Stimulated activated naive CD4-positive, alpha-beta T cell (primary cell): ENCODE results near the gene RESP18.
"Not testable (repeated sequence)": the region's sequence is repeated elsewhere in the genome, so short reads cannot be mapped to it uniquely, and the experiment has no call there.

ENCODE experiments used
- DNase-seq, 6 experiments: peaks; one replicate each; lab custom pipeline; 2025; lab: John Stamatoyannopoulos, UW

The RESP18 gene

GRCh38 chr2:219291910-219292490, 40.5 kb downstream of the RESP18 start:
- DNase-seq: no peak

- DNase-seq: no peak
Measured at GRCh38 chr2:219291394-219291793, 41.1 kb downstream of the RESP18 start.

- DNase-seq: no peak
Measured at GRCh38 chr2:219290381-219291171, 42.0 kb downstream of the RESP18 start.

DNA sequence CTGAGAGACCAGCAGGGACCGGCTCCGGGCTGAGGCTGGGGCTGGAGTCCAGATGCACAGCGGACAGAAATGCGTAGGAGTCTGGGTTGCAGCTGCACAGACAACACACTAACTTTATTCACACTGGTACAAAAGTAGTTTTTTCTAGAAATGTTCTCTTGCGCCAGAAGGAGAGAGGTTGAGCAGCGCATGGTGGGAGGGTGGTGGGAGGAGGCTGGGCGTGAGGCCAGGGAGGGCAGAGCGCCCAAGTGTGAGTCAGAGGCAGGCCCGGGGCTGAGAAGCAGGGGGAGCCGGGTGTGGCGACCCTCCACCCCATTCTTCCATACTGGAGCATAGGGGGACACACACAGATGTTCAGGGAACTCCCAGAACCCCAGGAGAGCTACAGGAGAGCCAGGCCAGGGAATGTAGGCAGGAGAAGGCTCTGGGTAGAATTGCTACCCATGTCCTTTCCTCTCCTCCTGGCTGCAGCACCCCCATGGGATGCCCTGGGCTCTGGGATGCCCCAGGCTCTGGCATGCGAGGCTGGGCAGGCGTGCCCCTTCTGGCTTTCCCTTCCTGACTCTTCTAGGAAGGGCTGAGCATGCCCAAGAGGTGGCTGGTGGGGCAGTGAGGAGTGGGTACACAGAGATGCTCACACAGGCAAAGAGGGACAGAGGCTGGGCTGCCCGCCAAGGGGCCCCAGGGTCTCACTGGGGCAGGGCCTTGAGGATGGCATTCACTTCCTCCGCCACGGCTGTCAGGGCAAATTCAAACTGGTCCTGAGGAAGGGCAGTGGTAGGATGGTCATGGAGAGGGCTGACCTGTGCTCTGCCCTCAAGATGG, 42.8 kb downstream of the RESP18 start:
- DNase-seq: no peak

DNA sequence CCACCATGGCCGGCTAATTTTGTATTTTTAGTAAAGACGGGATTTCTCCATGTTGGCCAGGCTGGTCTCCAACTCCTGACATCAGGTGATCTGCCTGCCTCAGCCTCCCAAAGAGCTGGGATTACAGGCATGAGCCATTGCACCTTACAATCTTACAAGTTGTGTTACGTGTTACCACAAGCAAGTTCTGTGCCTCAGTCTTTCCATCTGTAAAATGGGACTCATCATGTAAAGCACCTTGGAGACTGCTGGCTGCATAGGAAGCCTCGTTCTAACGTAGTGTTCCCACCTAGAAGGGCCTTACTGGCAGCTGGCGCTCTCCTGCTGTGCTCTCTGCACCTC, 43.4 kb downstream of the RESP18 start:
- no peak for DNase-seq

DNA sequence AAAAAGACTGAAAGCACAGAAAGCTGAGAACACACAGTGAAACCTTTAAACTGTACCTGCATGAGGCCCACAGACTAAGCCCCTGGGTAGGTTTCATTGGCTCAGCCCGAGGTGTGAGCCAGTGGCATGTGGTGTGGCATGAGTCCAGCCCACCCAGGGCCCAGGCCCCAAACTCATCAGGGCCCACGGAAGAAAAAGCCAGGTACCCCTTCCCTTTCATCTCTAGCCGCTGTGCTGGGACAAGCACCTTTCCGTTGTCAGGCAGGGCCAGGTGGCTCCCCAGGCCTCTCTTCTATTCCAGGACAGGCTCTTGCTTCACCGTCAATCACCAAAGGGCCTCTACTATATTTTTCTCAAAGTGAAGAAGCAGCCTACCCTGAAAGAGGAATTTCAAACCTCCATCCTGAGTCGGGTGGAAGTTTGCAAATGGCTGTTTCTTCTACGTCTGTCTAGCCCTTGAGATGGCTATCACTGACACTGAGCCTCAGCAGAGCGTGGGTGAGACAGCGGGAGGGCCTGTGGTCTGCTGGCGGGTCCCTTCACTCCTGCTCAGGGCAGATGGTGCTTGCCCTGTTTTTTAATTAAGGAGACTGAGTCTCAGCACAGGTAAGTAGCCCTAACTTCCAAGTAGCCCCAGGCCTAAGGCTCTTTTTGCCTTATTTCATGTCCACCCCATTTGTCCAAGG, 44.8 kb downstream of the RESP18 start:
- DNase-seq: no peak

DNA sequence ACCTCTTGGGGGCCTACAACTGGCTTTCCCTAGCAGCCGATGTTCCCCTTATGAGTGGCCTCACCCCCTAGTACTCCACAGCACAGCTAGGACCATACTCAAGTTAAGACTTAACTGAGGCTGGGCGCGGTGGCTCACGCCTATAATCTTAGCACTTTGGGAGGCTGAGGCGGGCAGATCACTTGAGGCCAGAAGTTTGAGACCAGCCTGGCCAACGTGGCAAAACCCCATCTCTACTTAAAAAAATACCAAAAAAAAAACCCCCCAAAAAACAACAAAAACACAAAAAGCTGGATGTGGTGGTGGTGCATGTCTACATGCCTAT, 45.5 kb downstream of the RESP18 start:
- not testable (repeated sequence) for DNase-seq

DNA sequence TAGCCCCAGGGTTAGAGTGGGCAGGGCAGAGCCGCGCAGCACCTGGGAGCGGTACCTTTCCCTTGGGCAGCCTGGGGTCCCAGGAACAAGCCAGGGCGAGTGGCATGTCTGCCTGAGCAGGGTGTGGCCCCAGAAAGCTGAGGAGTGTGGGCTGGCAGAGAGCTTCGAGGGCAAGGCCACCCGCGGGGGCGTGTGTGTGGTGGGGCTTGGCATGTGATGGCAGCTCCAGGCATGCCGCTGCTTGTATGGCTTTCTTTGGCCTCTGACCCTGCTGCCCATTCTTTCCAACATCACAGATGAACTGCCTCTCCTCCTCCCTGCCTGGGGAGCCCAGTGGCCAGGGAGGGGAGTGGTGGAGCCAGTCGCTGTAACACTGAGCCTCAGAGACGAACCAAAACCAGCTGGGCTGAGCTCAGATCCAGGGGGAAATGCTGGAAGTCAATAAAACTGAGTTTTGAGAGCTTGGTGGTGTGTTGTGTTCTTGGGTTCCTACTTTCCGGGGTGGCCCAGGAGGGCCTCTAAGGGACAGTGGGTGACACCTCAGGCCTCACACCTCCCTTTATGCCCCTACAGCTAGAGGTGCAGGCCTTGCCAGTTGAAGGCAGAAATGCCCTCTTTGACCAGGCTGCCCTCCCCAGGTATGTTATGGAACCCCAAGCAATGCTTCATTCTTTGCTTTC, 46.0 kb downstream of the RESP18 start:
- DNase-seq: no peak

- no peak for DNase-seq
Measured at GRCh38 chr2:219285894-219286425, 46.6 kb downstream of the RESP18 start.

GRCh38 chr2:219285373-219285735, 47.2 kb downstream of the RESP18 start:
- DNase-seq: no peak

GRCh38 chr2:219284501-219285372, 47.8 kb downstream of the RESP18 start:
- no peak for DNase-seq

DNA sequence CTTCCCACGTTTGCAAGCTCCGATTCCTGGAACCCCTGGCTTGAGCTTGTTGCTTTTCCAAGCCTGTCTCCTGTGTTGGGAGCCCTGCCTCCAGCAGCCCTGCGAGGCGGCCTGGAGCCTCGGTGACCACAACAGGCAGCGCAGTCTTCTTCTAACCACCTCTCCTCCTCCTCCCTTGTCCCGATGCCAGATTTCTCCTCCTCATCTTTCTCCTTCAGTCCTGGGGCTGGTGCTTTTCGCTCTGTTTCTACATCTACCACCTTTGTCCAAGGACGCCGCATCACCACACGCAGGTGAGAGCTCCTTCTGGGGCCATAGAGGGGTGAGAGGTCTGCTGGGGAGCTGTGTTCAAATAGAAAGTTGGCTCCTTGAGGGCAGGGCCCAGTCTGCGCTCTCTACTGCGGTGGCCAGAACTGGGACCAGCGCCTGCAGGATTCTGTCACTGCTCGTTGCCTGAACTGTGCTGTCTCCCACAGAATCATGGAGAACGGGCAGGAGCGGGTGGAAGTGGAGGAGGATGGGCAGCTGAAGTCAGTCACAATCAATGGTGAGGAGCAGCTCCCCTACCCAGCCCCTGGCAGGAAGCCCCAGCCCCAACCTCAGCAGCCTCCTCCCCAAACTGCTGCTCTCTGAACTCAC, 49.5 kb downstream of the RESP18 start:
- no peak for DNase-seq

GRCh38 chr2:219282375-219282774, 50.2 kb downstream of the RESP18 start:
- no peak for DNase-seq

DNA sequence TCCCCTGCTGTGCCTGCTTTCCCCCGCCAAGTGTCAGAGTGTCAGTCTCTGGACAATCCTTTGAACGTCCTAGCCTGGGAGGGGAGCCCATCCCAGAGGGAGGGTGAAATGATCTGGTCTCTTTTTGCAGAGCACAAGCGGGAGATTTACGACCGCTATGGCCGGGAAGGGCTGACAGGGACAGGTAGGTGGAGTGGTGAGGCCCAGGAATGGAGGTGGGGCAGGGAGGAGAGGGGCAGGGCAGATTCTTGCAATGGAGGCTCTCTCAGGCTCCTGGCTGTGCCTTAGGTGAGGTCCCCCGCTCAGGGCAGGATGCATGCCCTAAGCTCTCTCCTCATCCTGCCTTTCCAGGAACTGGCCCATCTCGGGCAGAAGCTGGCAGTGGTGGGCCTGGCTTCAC, 51.0 kb downstream of the RESP18 start:
- no peak for DNase-seq

GRCh38 chr2:219280651-219281050, 51.9 kb downstream of the RESP18 start:
- DNase-seq: peak in 1 of 6 experiments; percentile 11

GRCh38 chr2:219279916-219280516, 52.5 kb downstream of the RESP18 start:
- peak in 1 of 6 experiments; percentile 24 for DNase-seq

DNA sequence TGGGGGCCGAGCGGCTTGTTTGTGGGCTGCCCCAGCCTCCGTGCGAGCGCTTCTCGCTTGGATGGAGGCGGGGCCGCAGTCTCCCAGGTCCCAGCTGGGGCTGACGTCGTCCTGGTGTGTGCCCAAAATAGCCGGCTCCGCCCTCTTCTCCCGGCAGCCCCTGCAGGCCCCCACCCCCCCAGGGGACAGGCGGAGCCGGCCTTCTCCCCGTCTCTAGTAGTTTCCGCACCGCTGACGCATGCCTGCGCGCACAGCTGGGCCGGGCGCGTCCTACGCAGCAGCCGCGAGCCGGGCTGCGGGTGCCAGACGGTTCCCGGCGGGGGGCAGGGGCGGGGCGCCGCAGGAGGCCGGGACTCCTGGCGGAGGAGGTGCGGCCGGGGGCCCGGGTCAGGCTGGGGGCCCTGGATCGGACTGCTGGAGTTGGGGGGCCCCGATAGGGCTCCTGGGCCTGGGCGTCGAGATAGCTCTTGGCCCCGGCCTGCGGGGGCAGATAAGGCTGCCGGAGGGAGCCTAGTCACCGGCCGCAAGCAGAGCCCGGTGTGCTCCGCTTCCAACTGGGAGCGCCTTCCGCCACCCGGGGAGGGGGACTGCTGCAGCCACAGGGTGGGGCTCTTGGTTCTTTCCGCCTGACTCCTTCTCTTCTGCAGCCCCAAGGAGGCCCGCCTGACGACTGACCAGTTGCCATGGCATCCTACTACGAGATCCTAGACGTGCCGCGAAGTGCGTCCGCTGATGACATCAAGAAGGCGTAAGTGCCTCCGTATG, 53.2 kb downstream of the RESP18 start, which contains the start of gene DNAJB2:
TSS of gene DNAJB2 (plus strand) at position 216 of the 765 bp plus-strand sequence. CDS start at position 684, 468 bp downstream.
- peak; percentile 95 to 98 (median 98) for DNase-seq

- DNase-seq: no peak
Measured at GRCh38 chr2:219278655-219279150, 53.8 kb downstream of the RESP18 start.
